ENCODE measurements around the gene RBM45.
"Not testable (repeated sequence)": the region's sequence is repeated elsewhere in the genome, so short reads cannot be mapped to it uniquely, and the experiment has no call there.

The RBM45 gene, protein sequence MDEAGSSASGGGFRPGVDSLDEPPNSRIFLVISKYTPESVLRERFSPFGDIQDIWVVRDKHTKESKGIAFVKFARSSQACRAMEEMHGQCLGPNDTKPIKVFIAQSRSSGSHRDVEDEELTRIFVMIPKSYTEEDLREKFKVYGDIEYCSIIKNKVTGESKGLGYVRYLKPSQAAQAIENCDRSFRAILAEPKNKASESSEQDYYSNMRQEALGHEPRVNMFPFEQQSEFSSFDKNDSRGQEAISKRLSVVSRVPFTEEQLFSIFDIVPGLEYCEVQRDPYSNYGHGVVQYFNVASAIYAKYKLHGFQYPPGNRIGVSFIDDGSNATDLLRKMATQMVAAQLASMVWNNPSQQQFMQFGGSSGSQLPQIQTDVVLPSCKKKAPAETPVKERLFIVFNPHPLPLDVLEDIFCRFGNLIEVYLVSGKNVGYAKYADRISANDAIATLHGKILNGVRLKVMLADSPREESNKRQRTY

GRCh38 chr2:178112202-178113152 lies at the start of gene RBM45:
Gene RBM45 (plus strand): TSS chr2:178112437. CDS start chr2:178112547, 110 bp downstream.
- H3K27ac ChIP-seq, result peak within 1 kb of the TSS; percentile 55
- peak; percentile 65 for DNase-seq (ENCODE audit: low read depth, low spot score)

DNA sequence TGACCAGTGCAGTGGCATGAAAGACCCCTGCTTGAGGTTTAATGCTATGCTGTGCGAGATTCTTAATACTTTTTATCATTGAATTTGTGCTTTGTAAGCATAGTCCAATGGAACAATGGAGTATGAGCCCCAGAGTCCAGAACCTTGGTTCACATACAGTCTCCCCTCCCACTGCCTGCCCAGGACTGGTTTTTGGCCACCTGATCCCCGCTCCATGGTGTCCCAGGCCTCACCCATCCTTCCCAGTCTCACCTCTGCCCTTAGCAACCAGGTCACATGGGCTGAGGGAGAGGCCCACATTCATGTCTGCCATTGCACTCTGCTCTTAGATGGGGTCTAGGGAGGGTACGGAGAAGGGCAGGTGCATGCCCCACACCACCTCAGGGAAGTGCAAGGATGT lies 45.9 kb upstream of the RBM45 start:
- H3K27ac ChIP-seq, result no peak overlapping the region
- no peak for DNase-seq (ENCODE audit: low read depth, low spot score)

DNA sequence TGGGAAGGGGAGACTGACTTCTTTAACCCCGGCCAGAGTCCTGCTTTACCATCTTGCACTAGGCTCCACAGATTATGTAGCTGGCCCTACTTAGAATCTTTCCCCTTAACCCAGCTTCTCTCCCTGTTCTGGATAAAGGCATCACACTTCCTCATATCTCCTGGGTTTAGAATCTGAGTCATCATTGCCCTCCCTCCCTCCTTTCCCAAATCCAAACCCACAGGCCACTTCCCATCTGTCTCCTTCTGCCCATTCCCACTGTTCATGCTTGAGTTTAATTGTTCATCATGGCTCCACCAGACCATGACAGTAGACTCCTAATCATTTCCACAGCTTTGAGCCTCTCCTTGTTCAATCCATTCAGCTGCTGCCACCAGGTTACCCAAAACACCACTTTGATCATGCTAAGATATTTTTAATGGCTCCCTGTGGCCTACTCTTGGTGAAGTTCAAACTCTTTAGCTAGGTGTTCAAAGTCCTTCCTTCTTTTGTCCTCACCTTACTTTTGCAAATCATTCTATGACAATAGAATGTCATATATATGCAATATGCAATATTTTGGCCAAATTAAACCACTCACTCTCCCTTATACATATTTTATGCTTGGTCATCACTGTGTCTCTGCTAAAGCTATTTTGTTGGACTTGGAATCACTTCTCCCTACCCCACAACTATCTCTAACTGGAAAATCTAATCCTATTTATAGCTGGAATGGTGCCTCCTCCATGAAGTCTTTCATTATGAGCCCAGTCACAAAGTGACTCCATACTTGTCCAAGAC lies 45.2 kb upstream of the RBM45 start:
- no peak overlapping the region for H3K27ac ChIP-seq
- DNase-seq (ENCODE audit: low read depth, low spot score), result no peak

DNA sequence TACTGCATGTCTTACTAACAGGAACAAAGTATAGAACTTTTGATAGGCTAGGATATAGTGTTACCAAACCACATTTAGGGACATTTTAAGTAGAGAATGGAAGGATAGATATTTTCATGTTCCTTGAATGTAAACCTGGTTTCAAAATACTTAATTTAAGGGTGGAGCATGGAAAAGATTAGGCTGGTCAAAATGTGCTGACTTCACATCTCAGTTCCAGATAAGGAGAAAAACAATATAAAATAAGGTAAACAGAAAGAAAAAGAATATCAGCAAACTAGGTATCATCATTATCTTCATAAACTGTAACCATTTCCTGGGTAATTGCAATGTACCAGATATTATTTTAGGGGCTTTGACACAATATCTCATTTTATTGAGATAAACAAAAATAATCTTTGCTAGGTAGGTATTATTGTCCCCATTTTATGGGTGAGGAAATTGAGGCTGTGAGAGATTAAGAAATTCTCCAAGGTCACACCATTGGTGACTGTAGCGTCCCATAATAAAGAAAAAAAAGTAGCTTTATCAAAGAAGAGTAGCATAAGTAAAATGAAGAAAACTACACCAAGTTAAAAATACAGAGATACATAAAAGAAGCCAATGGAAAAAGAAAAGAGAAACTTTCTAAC lies 43.3 kb upstream of the RBM45 start:
- no peak overlapping the region for H3K27ac ChIP-seq
- no peak for DNase-seq (ENCODE audit: low read depth, low spot score)

GRCh38 chr2:178069551-178069950 lies 42.7 kb upstream of the RBM45 start:
- no peak overlapping the region for H3K27ac ChIP-seq
- DNase-seq (ENCODE audit: low read depth, low spot score), result no peak

DNA sequence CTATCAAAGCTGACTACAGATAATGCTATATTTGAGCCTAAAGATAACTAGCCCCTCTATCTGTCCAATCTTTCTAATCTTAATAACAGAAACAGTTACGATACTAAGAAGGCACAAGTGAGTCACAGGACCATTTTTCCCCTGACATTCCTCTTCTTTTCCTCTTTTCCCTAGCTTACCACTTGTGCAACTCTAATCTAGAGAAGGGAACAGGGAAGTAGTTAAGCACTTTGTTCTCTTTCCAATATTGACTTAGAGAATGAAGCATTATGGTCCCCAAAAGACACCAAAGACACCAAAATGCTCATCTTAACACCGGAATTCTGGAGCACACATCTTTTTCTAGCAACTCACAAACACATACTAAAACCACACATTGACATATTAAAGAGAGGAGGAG lies 41.4 kb upstream of the RBM45 start:
- no peak overlapping the region for H3K27ac ChIP-seq
- DNase-seq (ENCODE audit: low read depth, low spot score), result no peak

GRCh38 chr2:178072000-178072382 lies 40.2 kb upstream of the RBM45 start:
- no peak for DNase-seq (ENCODE audit: low read depth, low spot score)
- no peak overlapping the region for H3K27ac ChIP-seq

DNA sequence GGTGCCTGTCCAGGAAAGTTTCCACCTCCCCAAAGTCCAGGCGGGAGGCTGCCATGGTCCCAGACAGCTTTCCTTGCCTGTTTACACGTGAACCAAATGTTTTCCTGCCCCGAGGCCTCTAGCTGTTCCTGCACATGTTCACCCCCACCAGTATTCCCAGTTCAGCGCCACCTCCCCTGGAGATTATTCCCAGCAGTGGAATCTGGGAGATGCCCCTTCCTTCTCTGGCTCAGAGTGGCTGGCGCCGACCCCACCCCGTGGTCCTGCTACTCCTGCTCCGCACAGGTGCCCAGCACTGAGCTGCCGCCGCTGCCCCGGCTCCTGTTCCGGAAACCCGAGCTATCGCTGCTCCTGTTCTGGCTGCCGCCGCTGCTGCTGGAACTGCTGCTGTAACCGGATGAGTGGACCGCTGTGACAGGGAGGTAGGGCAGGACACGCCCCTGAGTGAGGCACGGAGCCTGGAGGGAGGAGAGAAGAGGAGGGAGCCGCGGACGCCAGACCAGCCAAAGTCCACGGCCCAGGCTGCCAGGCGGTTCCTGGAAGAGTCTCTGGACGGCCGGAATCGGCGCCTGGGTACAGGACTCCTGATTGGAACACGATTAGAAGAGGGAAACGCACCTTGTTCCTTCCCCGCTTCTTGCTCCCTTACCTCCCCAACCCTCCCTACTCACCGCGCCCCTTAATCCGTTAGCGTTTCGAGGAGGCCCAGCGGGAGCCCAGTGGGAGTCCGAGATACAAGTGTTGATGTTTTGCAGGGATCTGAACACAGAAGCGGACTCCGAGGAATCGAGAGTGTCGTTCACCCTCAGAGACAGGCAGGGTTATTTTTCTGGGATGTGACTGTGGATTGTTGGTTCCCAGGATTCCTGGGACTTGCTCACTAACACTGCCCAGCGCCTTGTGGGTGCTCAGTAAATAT lies 39.6 kb upstream of the RBM45 start, which contains the start of gene PDE11A:
Gene PDE11A, minus strand, starts transcription at position 395 of the 919 bp plus-strand sequence. Its CDS starts 340 bp downstream, at position 55.
- peak; percentile 41 for DNase-seq (ENCODE audit: low read depth, low spot score)
- no peak within 1 kb of the TSS for H3K27ac ChIP-seq

DNA sequence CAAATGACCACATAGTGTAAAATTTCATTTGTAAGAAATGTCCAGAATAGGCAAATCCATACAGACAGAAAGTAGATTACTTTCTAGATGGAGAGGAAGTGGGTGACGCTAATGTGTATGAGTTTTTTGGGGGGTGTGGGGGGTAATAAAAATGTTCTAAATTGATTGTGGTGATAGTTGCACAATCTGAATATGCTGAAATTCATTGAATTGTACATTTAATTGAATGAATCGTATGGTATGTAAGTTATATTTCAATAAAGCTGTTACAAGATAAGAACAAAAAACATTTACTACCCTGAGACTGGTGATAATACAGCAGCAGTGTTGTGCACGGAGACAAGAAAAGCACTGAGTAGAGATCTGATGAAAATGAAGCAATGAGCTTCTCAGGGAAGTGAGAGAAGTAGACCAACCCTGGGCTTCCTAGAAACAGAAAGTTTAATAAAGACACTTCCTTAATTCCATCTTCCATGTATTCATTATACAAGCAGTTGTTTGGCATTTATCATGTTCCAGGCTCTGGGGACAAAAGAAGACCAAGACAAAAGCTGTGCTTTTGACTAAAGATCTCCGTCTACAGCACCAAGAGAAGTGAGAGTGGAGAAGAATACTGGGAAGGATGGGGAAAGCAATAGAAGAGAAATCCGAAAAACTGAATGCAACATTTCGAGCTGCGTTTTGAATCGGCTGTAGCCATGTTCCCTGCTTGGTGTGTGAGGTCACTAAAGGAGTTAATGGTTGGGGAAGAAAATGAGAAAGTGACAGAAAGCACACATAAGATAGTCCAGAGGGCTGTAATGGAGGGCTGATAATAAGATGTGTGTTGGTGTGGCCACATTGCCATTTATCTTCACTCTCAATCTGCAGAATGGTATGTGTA lies 37.9 kb upstream of the RBM45 start:
- no peak for DNase-seq (ENCODE audit: low read depth, low spot score)
- H3K27ac ChIP-seq, result no peak overlapping the region

DNA sequence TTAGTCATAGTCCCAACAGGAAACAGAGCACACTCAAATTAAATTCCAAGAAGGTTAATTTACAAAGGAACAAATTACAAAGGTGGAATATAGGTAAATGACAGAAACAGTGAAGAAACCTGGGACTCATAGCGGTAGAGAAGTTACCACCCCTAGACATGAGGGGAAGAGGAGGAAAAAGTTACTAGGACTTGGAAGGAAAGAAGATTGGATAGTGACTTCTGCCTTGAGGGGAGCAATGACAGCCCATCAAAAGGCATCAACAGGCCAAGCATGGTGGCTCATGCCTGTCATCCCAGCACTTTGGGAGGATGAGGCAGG lies 37.3 kb upstream of the RBM45 start:
- H3K27ac ChIP-seq, result no peak overlapping the region
- no peak for DNase-seq (ENCODE audit: low read depth, low spot score)

- no peak for DNase-seq (ENCODE audit: low read depth, low spot score)
- H3K27ac ChIP-seq, result no peak overlapping the region
These were observed 36.1 kb upstream of the RBM45 start for GRCh38 chr2:178076130-178076529.

- DNase-seq (ENCODE audit: low read depth, low spot score); H3K27ac ChIP-seq: not testable (repeated sequence)
These were observed 33.0 kb upstream of the RBM45 start for GRCh38 chr2:178079279-178079678.

GRCh38 chr2:178082408-178083045 lies 29.7 kb upstream of the RBM45 start:
- no peak for DNase-seq (ENCODE audit: low read depth, low spot score)
- no peak overlapping the region for H3K27ac ChIP-seq

GRCh38 chr2:178084273-178084672 lies 28.0 kb upstream of the RBM45 start:
- no peak for DNase-seq (ENCODE audit: low read depth, low spot score)
- H3K27ac ChIP-seq, result no peak overlapping the region

GRCh38 chr2:178088774-178089270 lies 23.4 kb upstream of the RBM45 start:
- no peak for DNase-seq (ENCODE audit: low read depth, low spot score)
- H3K27ac ChIP-seq, result no peak overlapping the region

GRCh38 chr2:178093471-178093870 lies 18.8 kb upstream of the RBM45 start:
- H3K27ac ChIP-seq, result no peak overlapping the region
- DNase-seq (ENCODE audit: low read depth, low spot score), result no peak

All from epithelial cell of prostate (primary cell).